ENCODE results near the gene MC1R. TPM values are rescaled to one million over a fixed set of nuclear protein-coding genes. Genes with fewer than 3 reads are reported as not detected.
"Not testable (repeated sequence)": the region's sequence is repeated elsewhere in the genome, so short reads cannot be mapped to it uniquely, and the experiment has no call there.

Gene MC1R
- total RNA-seq, 1 donor from 2014 or later = 4.0 TPM

DNA sequence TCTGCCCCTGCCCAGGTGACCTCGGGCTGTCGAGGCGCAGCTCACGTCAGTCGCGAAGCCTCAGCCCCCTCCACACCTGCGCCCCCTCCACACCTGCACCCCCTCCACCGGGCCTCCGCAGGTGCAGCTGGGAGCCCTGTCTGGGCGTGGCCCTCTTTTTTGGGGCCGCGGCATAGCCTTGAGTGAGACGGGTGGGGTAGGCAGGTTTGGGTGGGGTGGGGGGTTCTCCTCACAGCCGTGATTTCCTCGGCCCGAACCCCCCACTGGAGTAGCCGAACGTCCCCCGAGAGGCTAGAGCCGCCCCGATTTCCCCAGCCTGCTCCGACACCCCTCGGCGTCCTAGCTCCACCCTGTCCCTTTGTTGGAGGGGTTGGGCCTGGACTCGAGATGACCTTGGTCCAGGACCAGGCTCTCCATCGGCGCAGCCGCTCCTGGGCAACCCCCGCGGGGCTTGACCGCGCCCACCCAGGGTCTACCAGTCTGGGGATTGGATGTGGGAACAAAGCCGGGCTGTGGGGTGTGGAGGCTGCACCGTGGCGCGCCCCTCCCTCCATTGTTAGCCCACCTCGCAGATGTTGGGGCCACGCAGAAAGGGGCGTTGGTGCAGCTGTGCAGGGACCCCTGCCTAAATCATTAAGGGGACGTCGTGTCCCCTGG, 5.1 kb downstream of the MC1R start:
- DNase-seq (ENCODE audit: low spot score) = no peak
- intact Hi-C loops (cut with DNase I) = loop anchor here (5.0 kb wide), 3 partner anchors 49 to 201 kb away; partner anchors contain the start of genes TCF25, VPS9D1 and ZNF276

DNA sequence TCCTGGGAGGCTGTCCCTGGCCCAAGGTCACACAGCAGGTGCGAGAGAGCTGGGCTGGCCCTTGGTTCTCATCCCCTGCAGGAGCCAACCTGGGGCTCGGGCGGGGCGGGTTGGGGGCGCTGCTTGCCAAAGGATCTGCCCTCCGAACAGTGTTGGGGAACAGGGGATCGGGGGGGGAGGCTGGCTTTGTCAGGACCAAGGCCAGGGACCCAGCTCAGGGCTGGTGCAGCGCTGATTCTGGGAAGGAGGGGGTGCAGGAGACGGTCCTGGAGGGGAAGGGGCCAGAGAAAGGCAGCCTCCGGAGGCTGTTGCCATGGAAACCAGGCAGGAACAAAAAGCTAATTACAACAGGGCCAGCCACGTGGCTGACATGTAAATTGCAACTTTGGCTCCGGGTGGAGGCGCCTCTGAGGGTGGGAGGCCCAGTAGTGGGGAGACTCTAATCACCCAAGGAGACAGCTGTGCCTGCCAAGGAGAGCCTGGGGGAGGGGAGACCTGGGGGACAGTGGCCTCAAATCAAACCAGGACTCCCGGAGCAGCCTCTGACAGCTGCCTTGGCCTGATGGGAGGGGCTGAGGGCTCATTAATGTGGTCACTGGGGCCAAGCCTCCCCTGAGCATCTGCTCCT, 5.7 kb downstream of the MC1R start:
- DNase-seq (ENCODE audit: low spot score) = no peak
- intact Hi-C loops (cut with DNase I) = loop anchor here (5.0 kb wide), 3 partner anchors 48 to 202 kb away; partner anchors contain the start of genes TCF25, VPS9D1 and ZNF276

GRCh38 chr16:89924925-89925307, 6.3 kb downstream of the MC1R start:
- DNase-seq (ENCODE audit: low spot score) = no peak
- intact Hi-C loops (cut with DNase I) = loop anchor here (5.0 kb wide), 3 partner anchors 47 to 203 kb away; partner anchors contain the start of genes TCF25, VPS9D1 and ZNF276

- intact Hi-C loops (cut with DNase I) = no loop called here
- peak; percentile 74 for DNase-seq (ENCODE audit: low spot score)
These were observed 7.0 kb downstream of the MC1R start for GRCh38 chr16:89925596-89926079.

DNA sequence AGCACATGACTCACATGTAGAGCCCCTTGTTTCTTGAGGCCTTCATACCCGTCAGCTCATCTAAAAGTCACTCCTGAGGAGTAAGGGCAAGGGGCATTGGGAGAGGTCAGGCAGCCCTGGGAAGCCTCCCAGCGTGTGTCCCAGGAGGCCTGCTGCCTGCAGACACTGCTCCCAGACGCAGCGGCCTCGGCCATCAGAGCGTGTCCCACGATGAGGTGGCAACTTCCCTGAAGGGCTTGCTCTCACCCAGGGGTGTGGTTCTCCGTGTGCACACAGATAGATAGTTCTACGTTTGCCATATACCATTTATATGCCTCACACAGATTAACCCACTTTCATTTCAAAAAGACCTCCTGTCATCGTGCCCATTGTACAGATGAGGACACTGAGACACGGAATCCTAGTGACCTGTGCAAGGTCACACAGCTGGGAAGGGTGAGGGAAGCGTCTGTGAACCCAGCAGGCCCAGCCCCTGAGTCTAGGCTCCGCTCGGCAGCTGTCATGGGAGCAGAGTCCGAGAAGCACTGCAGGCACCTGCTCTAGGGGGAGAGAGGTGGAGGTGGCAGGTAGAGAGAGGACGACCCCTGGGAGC, 12.7 kb downstream of the MC1R start:
- DNase-seq (ENCODE audit: low spot score) = no peak
- intact Hi-C loops (cut with DNase I) = no loop called here

DNA sequence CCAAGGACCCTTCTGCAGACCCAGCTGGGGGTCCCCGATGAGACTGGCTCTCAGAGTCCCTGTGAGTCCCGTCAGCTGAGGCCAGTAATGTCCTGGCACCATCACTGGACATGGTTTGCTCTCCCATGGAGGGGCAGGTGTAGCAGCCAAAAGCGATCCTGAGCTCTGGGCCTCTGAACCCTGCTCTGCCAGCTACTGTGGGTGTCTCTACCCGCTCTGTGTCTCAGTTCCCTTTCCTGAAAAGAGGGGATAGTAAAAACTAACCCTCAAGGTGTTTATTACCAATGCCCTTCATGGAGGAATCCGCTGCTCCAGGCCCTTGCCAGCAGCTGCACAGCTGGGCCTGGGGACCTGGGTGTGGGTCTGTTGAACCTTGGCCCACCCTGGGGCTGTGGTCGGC, 13.3 kb downstream of the MC1R start:
- no peak for DNase-seq (ENCODE audit: low spot score)
- intact Hi-C loops (cut with DNase I) = no loop called here

DNA sequence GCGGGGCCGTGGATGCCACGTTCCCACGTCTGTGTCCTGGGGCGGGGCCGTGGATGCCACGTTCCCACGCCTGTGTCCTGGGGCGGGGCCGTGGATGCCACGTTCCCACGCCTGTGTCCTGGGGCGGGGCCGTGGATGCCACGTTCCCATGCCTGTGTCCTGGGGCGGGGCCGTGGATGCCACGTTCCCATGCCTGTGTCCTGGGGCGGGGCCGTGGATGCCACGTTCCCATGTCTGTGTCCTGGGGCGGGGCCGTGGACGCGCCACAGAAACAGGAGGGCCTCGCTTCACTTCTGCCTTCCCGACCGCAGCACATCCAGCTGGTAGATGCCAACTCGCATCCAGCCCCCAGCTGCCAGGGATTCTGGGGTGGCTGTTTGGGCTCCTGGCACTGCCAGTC, 15.4 kb downstream of the MC1R start:
- DNase-seq (ENCODE audit: low spot score); intact Hi-C loops (cut with DNase I): not testable (repeated sequence)

- DNase-seq (ENCODE audit: low spot score) = no peak
- intact Hi-C loops (cut with DNase I) = no loop called here
These were observed 16.2 kb downstream of the MC1R start for GRCh38 chr16:89934611-89935553.

DNA sequence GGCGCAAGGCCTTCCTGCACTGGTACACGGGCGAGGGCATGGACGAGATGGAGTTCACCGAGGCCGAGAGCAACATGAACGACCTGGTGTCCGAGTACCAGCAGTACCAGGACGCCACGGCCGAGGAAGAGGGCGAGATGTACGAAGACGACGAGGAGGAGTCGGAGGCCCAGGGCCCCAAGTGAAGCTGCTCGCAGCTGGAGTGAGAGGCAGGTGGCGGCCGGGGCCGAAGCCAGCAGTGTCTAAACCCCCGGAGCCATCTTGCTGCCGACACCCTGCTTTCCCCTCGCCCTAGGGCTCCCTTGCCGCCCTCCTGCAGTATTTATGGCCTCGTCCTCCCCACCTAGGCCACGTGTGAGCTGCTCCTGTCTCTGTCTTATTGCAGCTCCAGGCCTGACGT, 17.0 kb downstream of the MC1R start:
- intact Hi-C loops (cut with DNase I); DNase-seq (ENCODE audit: low spot score): not testable (repeated sequence)

DNA sequence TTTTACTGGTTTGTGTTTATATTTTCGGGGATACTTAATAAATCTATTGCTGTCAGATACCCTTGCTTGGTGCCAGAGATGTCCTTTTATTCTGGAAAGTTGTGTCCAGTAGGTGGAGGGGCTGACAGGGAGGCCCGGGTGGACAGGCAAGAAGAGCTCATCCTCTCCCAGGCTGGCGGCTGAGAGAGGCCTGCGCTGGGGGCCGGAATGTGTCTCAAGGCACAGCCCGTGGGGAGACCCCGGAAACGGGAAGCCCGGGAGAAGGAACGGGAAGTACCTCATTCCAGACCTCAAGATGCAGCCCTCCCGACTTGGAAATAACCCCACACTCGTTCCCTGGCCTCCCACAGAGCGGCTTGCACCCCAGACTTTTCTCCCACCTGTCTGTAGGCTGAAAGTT, 17.4 kb downstream of the MC1R start:
- no peak for DNase-seq (ENCODE audit: low spot score)
- intact Hi-C loops (cut with DNase I) = no loop called here

DNA sequence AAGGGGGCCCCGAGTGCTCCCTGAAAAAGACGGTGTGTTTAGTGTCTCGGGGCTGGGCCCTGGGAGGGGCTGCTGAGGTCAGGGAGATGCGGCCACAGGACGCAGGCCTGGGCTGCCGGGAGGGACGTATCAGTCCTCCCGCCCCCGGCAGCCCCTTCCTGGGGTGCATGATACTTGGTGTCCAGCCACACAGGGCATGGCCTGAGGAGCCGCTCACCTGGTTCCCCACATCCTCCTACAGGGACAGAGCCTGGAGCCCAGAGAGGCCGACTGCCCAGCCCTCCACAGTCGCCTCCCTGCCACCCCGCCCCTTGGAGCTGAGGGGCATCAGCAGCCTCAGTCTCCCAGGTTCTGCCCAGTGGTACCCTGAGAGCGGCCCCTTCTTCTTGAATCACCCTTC, 17.8 kb downstream of the MC1R start:
- intact Hi-C loops (cut with DNase I) = no loop called here
- no peak for DNase-seq (ENCODE audit: low spot score)

DNA sequence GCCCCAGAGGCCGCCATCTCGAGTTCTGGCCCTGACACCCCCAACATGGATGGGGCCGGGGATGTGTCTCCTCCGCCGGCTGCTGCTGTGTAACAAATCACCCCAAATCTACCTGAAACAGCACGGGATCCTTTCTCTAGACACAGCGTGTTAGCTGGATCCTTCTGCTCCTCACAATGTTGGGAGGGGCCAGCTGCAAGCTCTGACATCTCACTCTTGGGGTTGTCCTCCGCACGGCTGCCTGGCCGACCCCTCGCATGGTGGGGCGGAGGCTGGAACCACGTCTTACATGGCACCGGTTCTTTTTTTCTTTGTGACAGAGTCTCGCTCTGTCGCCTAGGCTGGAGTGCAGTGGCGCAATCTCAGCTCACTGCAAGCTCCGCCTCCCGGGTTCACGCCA, 18.3 kb downstream of the MC1R start:
- no peak for DNase-seq (ENCODE audit: low spot score)
- intact Hi-C loops (cut with DNase I) = no loop called here

DNA sequence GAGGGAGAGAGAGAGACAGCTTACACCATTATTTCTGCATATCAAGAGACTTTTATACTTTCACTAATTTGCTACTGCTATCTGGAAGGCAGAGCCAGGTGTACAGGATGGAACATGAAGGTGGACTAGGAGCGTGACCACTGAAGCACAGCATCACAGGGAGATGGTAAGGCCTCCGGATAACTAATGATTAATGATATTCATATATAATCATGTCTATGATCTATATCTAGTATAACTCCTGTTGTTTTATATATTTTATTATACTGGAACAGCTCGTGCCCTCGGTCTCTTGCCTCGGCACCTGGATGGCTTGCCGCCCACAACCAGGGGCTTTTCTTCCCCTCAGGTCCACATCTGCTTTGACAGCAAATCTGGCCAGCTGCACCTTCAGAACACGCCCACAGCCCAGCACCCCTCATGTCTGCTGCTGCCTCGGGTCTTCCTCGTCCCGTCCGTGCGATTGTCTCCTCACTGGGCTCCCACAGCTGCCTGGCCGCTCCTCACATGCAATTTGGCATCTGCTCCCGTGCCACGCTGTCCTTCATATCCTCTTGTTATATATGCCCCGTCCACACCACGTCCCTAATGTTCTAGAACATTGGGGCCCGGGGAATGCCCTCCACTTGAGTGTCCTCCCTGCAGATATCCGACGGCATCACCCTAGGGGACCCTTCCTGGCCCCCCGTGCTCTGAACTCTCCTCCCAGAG, 19.7 kb downstream of the MC1R start:
- intact Hi-C loops (cut with DNase I) = no loop called here
- no peak for DNase-seq (ENCODE audit: low spot score)

- intact Hi-C loops (cut with DNase I) = no loop called here
- no peak for DNase-seq (ENCODE audit: low spot score)
These were observed 26.1 kb downstream of the MC1R start for GRCh38 chr16:89944773-89945172.

DNA sequence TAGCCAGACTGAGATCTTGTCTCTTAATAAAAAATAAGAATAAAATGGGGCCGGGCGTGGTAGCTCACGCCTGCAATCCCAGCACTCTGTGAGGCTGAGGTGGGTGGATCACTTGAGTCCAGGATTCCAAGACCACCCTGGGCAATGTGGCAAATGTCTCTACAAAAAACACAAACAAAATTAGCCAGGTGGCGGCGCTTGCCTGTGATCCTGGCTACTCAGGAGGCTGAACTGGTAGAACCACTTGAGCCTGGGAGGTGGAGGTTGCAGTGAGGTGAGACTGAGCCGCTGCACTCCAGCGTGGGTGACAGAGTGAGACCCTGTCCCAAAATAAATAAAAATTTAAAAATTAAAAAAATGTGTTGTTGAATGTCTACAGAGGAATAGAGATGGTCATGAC, 27.0 kb downstream of the MC1R start:
- intact Hi-C loops (cut with DNase I) = no loop called here
- DNase-seq (ENCODE audit: low spot score) = no peak

DNA sequence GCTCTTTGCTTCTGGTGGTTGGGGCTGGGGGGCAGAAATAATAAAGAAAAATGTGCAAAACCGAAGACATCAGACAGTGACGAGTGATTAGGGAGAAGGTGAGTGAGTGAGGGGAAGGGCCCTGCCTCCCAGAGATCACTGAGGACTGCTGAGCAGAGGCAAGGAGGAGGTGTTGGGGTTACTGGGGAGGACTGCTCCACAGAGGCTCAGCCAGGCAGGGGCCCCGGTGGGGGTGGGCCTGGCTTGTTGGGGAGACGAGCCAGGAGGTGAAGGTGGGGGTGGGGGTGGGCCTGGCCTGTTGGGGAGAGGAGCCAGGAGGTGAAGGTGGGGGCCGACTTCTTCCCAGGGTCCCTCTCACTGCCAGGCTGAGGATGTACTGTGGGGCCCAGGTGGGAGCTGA, 27.9 kb downstream of the MC1R start:
- intact Hi-C loops (cut with DNase I) = no loop called here
- DNase-seq (ENCODE audit: low spot score) = no peak

DNA sequence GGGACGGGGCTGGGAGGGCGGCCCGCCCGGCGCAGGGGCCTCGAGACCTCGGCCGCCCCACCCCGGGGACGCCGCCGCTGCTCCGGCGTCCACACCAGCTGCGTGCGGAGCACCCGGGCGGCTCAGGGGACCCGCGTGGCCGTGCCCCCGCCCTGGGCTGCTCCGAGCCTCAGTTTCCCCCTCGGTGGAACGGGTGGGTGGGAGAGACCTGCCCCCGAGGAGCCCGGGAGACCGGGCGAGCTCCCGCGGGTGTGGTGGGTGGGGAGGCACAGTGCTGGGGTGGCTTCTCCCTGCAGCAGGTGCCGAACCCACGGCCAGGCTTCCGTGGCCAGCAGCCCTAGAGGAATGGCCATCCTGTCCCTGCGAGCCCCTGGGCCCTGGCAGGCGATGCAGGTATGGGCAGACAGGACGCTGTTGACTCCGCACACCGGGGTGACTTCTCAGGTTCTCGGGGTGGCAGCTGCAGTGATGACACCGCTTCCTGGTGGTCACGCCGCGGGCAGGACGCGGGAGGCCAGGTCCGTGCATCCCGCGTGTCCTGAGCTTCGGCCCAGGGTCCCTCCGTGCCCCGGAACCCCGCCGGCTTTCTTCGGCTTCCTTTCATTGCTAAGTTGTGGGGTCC, 30.6 kb downstream of the MC1R start:
- intact Hi-C loops (cut with DNase I) = no loop called here
- no peak for DNase-seq (ENCODE audit: low spot score)

GRCh38 chr16:89949756-89950155, 31.1 kb downstream of the MC1R start:
- intact Hi-C loops (cut with DNase I) = no loop called here
- DNase-seq (ENCODE audit: low spot score) = no peak

DNA sequence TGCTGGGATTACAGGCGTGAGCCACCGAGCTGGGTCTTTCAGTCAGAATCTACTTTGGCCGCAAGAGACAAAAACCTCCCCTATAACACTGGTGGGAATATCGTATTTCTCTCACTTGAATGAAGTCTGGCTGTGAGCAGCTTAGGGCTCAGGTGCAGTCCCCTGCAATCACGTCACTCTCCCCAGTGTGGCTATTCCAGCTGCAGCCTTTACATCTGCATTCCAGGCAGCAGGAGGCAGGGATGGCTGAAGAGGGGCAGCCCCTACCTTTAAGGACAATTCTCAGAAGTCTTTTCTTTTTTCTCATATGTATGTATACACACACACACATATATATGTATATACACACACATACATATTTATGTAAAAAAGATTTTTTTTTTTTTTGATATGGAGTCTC, 32.8 kb downstream of the MC1R start:
- no peak for DNase-seq (ENCODE audit: low spot score)
- intact Hi-C loops (cut with DNase I) = no loop called here
